Esophagus squamous epithelium (tissue), 4 donors: Measurements from ENCODE around the gene PHPT1.

Experiments used
- CTCF ChIP-seq, 6 experiments: fragments of 450-650 bp in 4 of 6; fragments of 200-600 bp in 2 of 6; sonication (generic) in 2 of 6; IDR thresholded peaks; one replicate each; pipeline ENCODE4 v1.5.1; 2016 to 2019; ENCODE audit warnings: antibody characterized with exemption in 6 of 6, mild to moderate bottlenecking in 4 of 6, moderate library complexity in 4 of 6
- POLR2A ChIP-seq, 4 donors: fragments of 450-650 bp; IDR thresholded peaks; one replicate each; pipeline ENCODE4 v1.6.1; 2017; ENCODE audit warnings: antibody characterized with exemption in 4 of 4, mild to moderate bottlenecking in 4 of 4, moderate library complexity in 3 of 4

- no peak for TF ChIP-seq POLR2A (IDR thresholded peaks at IDR 0.05)
- no peak for TF ChIP-seq CTCF (IDR thresholded peaks at IDR 0.05)
Observed at GRCh38 chr9:136824496-136825225, 24.5 kb upstream of the PHPT1 start.
